HCT116 (cell line): ENCODE results near the gene RGS13. TPM values are rescaled to one million over a fixed set of nuclear protein-coding genes. Genes with fewer than 3 reads are reported as not detected.

Experiments used
- ATAC-seq: fragments of 200-7000 bp; cut with Tn5 transposase; 2 replicates; pipeline ENCODE4 v1.9.1; 2020; ENCODE audit warnings: mild to moderate bottlenecking, moderate library complexity
- BruUV-seq: library from RNA; stranded (reverse); fragments of 400-500 nt; replicated peaks from 2 replicates; lab custom pipeline; 2021; lab: Mats Ljungman, UMichigan
- CTCF ChIA-PET: fragments of 300-600 bp; sonication (Branson Sonifier 250); formaldehyde crosslinking; loops from one replicate; lab custom pipeline; 2021; ENCODE audit warnings: antibody characterized with exemption; lab: Charles Lee
- POLR2A ChIA-PET: fragments of 300-600, 350-600 bp; sonication (Branson Sonifier 250); formaldehyde crosslinking; loops from one replicate; lab custom pipeline; 2021; ENCODE audit warnings: antibody characterized with exemption; lab: Charles Lee
- RAD21 ChIA-PET, 2 experiments: fragments of 300-600 bp; sonication (Branson Sonifier 250); formaldehyde crosslinking; loops; one replicate each; lab custom pipeline; 2023; ENCODE audit warnings: low total read pairs in 2 of 2; ENCODE audit not compliant: uncharacterized antibody in 2 of 2, unreplicated experiment in 2 of 2, low non-redundant PET in 1 of 2; lab: Charles Lee
- DNase-seq: peaks from one replicate; pipeline ENCODE4 v3.0.0-alpha.2; 2010; ENCODE audit warnings: low read depth, low spot score
- H2AFZ ChIP-seq: fragments of 200-600 bp; shearing (Covaris generic), sonication (generic); 2 replicates; pipeline ENCODE4 v1.6.1; 2017; ENCODE audit warnings: low read depth, mixed run types, mixed read lengths, antibody characterized with exemption, low read length; ENCODE audit not compliant: poor library complexity, severe bottlenecking
- H3K27ac ChIP-seq: 2 replicates; pipeline ENCODE4 v1.5.1; 2012; ENCODE audit warnings: low read depth, low read length
- H3K27me3 ChIP-seq: fragments of 200-600 bp; sonication (generic); 2 replicates; pipeline ENCODE4 v1.6.1; 2016; ENCODE audit warnings: mixed run types, low read length, mixed read lengths; ENCODE audit not compliant: insufficient read depth
- H3K36me3 ChIP-seq, 2 experiments: fragments of 200-500 bp in 1 of 2; fragments of 200-600 bp in 1 of 2; sonication (Bioruptor generic) in 1 of 2; sonication (generic) in 1 of 2; 2 replicates each; pipeline versions ENCODE4 v1.5.1 to v1.6.1; 2014 to 2016; ENCODE audit warnings: low read length in 2 of 2, inconsistent platforms in 1 of 2, mixed read lengths in 1 of 2, mixed run types in 1 of 2; ENCODE audit not compliant: insufficient read depth in 2 of 2, control insufficient read depth in 1 of 2
- H3K4me1 ChIP-seq, 2 experiments: fragments of 200-600 bp in 1 of 2; sonication (generic) in 1 of 2; 2 replicates each; pipeline versions ENCODE4 v1.5.1 to v1.6.1; 2012 to 2017; ENCODE audit warnings: low read length in 2 of 2, inconsistent platforms in 1 of 2, mild to moderate bottlenecking in 1 of 2, mixed read lengths in 1 of 2, mixed run types in 1 of 2, moderate library complexity in 1 of 2; ENCODE audit not compliant: insufficient read depth in 2 of 2, control insufficient read depth in 1 of 2
- H3K4me2 ChIP-seq: fragments of 200-600 bp; sonication (generic); 2 replicates; pipeline ENCODE4 v1.6.1; 2017; ENCODE audit warnings: mixed run types, low read length, mixed read lengths
- H3K4me3 ChIP-seq, 2 experiments: fragments of 200-600 bp in 1 of 2; sonication (generic) in 1 of 2; replicated peaks in 1 of 2; 2 replicates each; pipeline ENCODE4 v1.5.1; 2011 to 2016; ENCODE audit warnings: low read length in 2 of 2, control low read depth in 1 of 2, low read depth in 1 of 2, mild to moderate bottlenecking in 1 of 2, mixed read lengths in 1 of 2, mixed run types in 1 of 2
- H3K79me2 ChIP-seq: fragments of 200-600 bp; sonication (generic); 2 replicates; pipeline ENCODE4 v1.6.1; 2017; ENCODE audit warnings: mild to moderate bottlenecking, mixed run types, low read length, moderate library complexity, mixed read lengths; ENCODE audit not compliant: insufficient read depth
- H3K9ac ChIP-seq: fragments of 200-600 bp; sonication (generic); 2 replicates; pipeline ENCODE4 v1.6.1; 2016; ENCODE audit warnings: low read length, mixed read lengths
- H3K9me2 ChIP-seq: fragments of 200-600 bp; sonication (generic), shearing (Covaris generic); 2 replicates; pipeline ENCODE4 v1.6.1; 2017; ENCODE audit warnings: mixed run types, mild to moderate bottlenecking, moderate library complexity; ENCODE audit not compliant: insufficient read depth
- H3K9me3 ChIP-seq, 2 experiments: fragments of 200-500 bp in 1 of 2; fragments of 200-600 bp in 1 of 2; sonication (Bioruptor generic) in 1 of 2; sonication (generic) in 1 of 2; 2 replicates each; pipeline ENCODE4 v1.6.1; 2014 to 2017; ENCODE audit warnings: low read length in 2 of 2, mixed read lengths in 2 of 2, inconsistent platforms in 1 of 2, low read depth in 1 of 2, mild to moderate bottlenecking in 1 of 2, mixed run types in 1 of 2, moderate library complexity in 1 of 2; ENCODE audit not compliant: control insufficient read depth in 1 of 2, insufficient read depth in 1 of 2
- H4K20me1 ChIP-seq: fragments of 200-600 bp; sonication (generic), shearing (Covaris generic); 2 replicates; pipeline ENCODE4 v1.6.1; 2017; ENCODE audit warnings: mixed run types, mild to moderate bottlenecking, moderate library complexity; ENCODE audit not compliant: insufficient read depth
- ELF1 ChIP-seq: IDR thresholded peaks from 2 replicates; pipeline ENCODE4 v1.6.1; 2012; ENCODE audit warnings: low read depth, borderline replicate concordance
- EZH2 ChIP-seq: fragments of 200-600 bp; sonication (generic); IDR thresholded peaks from 2 replicates; pipeline ENCODE4 v1.6.1; 2017; ENCODE audit warnings: antibody characterized with exemption, mixed run types
- EZH2phosphoT487 ChIP-seq: fragments of 200-600 bp; IDR thresholded peaks from 2 replicates; pipeline ENCODE4 v1.6.1; 2018; ENCODE audit warnings: antibody characterized with exemption, borderline replicate concordance
- FOSL1 ChIP-seq: IDR thresholded peaks from 2 replicates; pipeline ENCODE4 v1.6.1; 2012; ENCODE audit warnings: low read depth
- POLR2AphosphoS5 ChIP-seq: IDR thresholded peaks from 2 replicates; pipeline ENCODE4 v1.6.1; 2011; ENCODE audit warnings: mild to moderate bottlenecking, low read depth, low read length, moderate library complexity
- SIN3A ChIP-seq: IDR thresholded peaks from 2 replicates; pipeline ENCODE4 v1.6.1; 2012; ENCODE audit warnings: low read depth
- TCF7L2 ChIP-seq: IDR thresholded peaks from 2 replicates; pipeline ENCODE4 v1.7.0; 2011; ENCODE audit warnings: borderline replicate concordance, inconsistent platforms; ENCODE audit not compliant: insufficient read depth, insufficient read length; ENCODE audit errors: extremely low read depth
- YY1 ChIP-seq: IDR thresholded peaks from 2 replicates; pipeline ENCODE4 v1.6.1; 2011; ENCODE audit warnings: low read length, low read depth, moderate library complexity, mild to moderate bottlenecking; ENCODE audit not compliant: insufficient replicate concordance; ENCODE audit errors: extremely low read depth
- ZFX ChIP-seq: fragments of 450-650 bp; IDR thresholded peaks from 2 replicates; pipeline ENCODE4 v1.6.1; 2017
- ZNF274 ChIP-seq: fragments of 200-500 bp; sonication (Bioruptor generic); IDR thresholded peaks from 2 replicates; pipeline ENCODE4 v1.6.1; 2014; ENCODE audit warnings: mild to moderate bottlenecking, low read depth, low read length, inconsistent platforms
- intact Hi-C: fragments of 100-400 bp; cut with micrococcal nuclease; formaldehyde crosslinking; loops from 2 replicates; pipeline ENCODE4 v1.10.0; 2022
- total RNA-seq: library from RNA; stranded (reverse); gene quantifications from one replicate; pipeline ENCODE4 v1.2.1, GENCODE V29; 2021; ENCODE audit not compliant: unreplicated experiment
- TF ChIP-seq, protein P1 (sequence below): IDR thresholded peaks from 2 replicates; pipeline ENCODE4 v1.6.1; 2012

RGS13 gene
- total RNA-seq, 1 experiment from 2014 or later = not detected

DNA sequence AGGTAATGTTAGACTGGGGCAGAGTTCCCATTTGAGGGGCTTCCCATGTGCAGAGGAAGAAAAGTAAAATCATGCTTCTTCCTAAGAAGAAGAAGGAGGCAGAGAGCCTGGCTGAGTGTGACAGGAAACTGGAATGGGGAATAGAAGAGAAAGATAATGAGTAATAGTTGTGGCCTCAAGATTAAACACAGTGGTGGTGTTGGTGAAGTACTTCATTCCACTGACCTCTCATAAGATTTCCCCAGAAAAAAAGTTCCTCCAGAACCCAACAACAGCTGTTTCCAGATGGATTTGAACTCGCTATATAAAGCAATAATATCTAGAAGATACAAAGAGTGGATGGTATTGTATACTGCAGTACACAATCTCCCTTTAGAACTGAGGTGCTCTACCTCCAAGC is 47.4 kb upstream of the RGS13 start (continued):
- TF ChIP-seq ZNF274 (no peak), TCF7L2 (no peak), POLR2AphosphoS5 (no peak), EZH2 (no peak), ZFX (no peak), FOSL1 (no peak), ELF1 (no peak), SIN3A (no peak), EZH2phosphoT487 (no peak), YY1 (no peak)
- TF ChIP-seq, protein P1, sequence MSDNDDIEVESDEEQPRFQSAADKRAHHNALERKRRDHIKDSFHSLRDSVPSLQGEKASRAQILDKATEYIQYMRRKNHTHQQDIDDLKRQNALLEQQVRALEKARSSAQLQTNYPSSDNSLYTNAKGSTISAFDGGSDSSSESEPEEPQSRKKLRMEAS = no peak

DNA sequence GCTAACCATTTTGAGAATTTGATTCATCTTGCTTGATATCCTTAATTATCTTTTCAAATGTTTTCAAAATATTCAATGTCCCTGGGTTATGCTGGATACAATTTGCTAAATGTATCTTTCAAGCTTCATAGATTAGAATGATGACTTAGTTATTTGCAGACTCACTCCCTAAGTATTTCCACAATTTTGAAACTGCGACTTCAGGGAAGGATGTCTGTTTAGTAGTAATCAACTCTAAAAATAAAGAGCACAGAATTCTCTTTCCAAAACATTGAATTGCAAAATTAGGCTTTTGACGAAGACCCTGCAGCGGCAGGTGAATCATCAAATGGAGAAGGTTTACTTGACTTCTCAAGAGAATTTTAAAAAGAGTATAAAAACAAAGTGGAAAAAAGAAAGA is 46.1 kb upstream of the RGS13 start:
- Histone ChIP-seq H3K36me3 (no peaks in the 10 kb centered on the region), H2AFZ (no peak overlapping the region), H3K27me3 (no peaks in the 10 kb centered on the region), H3K9me2 (no peaks in the 10 kb centered on the region), H3K9ac (no peak overlapping the region), H3K9me3 (no peaks in the 10 kb centered on the region), H3K4me3 (no peak overlapping the region), H3K4me1 (no peaks in the 10 kb centered on the region), H4K20me1 (no peaks in the 10 kb centered on the region), H3K27ac (no peak overlapping the region), H3K4me2 (no peak overlapping the region), H3K79me2 (no peaks in the 10 kb centered on the region)
- ChIA-PET POLR2A (no interaction called here), CTCF (no interaction called here), RAD21 (no interaction called here)
- intact Hi-C loops = no loop called here
- DNase-seq = no peak
- BruUV-seq = no TSS peak
- no peak for ATAC-seq
- TF ChIP-seq EZH2phosphoT487 = no peak
